HG02981 (cell line): ENCODE results near the gene BGLAP.

ENCODE experiments used
- ATAC-seq: cut with Tn5 transposase; IDR thresholded peaks from one replicate; pipeline ENCODE4 v1.9.1; 2021; ENCODE audit warnings: mild to moderate bottlenecking, moderate library complexity; ENCODE audit not compliant: unreplicated experiment

Gene BGLAP

DNA sequence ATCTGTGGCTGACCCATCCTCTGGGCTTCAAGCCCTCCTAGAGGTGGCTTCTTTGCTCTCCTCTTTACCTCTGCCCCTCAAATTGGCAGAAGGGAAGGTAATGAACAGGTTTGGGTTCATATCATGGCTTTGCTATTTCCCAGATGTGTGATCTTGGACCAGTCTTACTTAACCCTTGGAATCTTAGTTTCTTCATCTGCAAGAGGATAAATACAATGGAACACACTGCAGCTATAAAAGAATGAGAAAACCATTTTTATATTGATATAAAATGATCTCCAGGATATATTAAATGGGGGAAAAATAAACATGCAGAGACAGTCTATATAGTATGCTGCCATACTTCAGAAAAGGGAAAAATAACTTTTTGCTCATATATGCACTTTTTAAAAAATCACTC is 47.9 kb downstream of the BGLAP start:
- no peak for ATAC-seq

DNA sequence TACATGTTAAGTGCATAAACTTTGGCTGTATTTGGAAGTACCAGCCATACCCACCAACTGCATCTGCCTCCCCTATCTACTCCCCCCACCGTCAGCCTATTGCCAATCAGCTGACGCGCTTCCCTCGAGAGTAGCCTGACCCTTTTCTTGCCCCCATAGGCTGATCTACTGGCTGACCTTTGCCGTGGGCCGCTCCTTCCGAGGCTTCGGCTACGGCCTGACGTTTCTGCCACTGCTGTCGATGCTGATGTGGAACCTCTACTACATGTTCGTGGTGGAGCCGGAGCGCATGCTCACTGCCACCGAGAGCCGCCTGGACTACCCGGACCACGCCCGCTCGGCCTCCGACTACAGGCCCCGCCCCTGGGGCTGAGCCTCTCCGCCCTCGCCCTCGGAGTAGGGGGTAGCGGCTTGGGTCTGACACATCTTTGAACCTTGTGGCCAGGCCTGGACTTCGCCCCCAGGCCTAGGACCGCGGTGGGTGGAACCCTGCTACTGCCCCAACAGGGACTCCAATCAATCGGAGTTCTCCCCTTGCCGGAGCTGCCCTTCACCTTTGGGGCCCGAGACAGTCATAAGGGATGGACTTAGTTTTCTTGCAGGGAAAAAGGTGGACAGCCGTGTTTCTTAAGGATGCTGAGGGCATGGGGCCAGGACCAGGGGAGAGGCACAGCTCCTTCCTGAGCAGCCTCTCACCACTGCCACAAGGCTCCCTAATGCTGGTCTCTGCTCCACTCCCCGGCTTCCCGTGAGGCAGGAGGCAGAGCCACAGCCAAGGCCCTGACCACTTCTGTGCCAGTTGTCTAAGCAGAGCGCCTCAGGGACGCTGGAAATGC is 49.5 kb downstream of the BGLAP start:
- ATAC-seq, result no peak
